ENCODE results near the gene LAIR2.
"Not testable (repeated sequence)": the region's sequence is repeated elsewhere in the genome, so short reads cannot be mapped to it uniquely, and the experiment has no call there.

Gene LAIR2

GRCh38 chr19:54493967-54494585 is 8.6 kb upstream of the LAIR2 start:
- no peak for DNase-seq (ENCODE audit: low read depth)

- not testable (repeated sequence) for DNase-seq (ENCODE audit: low read depth)
These were observed 7.3 kb upstream of the LAIR2 start for GRCh38 chr19:54495284-54495683.

DNA sequence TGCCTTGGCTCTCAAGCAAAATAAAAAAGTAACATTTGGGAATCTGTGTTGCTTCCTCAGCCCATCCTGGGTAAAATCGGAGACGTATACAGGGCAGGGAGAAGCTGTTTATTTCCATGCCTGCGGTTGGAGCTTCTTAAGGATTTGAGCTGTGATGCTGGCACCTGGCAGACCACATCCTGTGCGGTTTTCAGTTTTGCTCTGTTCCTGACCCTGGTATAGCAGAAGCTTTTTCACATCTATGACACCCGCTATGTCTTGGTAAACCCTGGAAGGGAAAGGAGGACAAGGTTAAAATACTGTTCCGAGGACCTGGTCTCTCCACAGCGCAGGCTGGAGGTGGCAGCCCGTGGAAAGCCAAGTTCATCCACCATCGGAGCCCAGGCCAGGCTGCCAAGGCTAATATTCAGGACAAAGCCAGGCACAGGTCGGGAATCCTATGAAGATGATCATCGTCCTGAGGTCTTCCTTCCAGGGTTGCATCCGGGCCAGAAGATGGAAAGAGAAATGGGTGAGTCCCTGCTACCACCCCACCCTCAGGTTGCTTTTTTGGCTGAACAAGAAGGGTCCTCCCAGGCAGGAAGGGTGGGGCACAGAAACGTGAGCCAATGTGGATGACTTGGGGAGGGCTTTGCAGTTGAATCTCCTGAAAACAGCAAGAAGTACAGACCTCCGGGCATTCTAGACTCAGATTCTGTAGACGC is 4.7 kb upstream of the LAIR2 start:
- not testable (repeated sequence) for DNase-seq (ENCODE audit: low read depth)

DNA sequence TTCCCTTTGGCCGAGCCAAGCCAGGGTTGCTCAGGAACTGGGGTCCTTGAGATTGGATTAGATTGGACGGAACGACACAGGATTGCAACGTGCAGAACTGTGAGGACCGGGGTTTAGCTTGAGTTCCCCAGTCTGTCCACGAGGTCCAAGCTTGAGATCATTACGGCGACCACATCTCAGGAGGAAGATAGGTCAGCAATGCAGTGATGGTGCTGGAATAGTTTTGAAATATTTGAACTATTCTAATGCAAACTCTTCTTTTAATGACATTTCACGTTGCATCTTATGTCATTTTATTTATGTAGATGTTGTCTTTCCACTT is 4.2 kb upstream of the LAIR2 start:
- not testable (repeated sequence) for DNase-seq (ENCODE audit: low read depth)

DNA sequence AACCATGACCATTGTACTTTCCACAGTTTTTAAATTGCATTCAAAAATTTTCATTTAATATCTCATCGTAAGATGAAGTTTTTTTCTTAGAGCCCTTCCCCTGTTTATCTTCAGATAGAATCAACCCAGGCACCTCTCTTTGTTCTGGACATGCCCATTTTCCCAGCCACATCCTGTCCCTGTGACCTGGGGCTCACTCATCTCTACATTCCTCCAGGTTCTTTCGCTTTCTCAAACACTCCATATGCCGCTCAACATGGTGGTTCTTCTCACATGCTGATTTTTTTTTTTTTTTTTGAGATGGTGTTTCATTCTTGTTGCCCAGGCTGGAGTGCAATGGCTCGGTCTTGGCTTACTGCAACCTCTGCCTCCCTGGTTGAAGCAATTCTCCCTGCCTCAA is 2.9 kb downstream of the LAIR2 start:
- not testable (repeated sequence) for DNase-seq (ENCODE audit: low read depth)

GRCh38 chr19:54506079-54506478 is 3.4 kb downstream of the LAIR2 start:
- DNase-seq (ENCODE audit: low read depth): no peak

DNA sequence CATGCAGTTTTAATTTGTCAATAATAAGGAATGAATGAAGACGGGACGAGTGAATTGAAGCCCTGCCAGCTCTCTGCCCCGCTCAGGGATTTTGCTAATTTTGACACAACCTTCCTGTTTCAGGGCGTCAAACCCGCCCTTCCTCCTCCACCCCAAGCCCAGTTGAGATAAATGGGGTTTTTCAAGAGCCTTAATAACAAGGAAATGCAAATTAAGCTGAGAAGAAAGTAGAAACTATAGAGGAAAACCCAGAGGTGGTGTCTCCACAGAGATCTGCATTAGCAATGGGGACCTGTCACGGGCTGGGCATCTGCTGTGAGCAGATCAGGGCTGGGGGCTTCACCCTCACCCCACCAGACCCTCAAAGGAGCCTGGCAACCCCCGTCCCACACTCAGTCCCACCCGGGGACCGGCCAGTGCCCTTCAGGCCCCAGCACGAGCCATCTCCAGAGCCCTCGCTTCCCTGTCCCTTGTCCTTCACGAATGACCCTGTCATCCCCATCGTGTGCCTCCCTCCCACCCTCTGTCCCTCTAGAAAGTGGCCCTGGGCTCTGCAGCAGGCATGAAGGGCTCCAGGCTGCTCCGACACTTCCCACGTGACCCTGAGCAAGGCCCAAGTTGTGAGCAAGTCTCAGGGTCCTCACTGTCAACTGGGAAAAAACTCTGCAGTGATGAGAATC is 4.5 kb downstream of the LAIR2 start:
- not testable (repeated sequence) for DNase-seq (ENCODE audit: low read depth)

GRCh38 chr19:54507824-54508223 is 5.2 kb downstream of the LAIR2 start:
- no peak for DNase-seq (ENCODE audit: low read depth)

DNA sequence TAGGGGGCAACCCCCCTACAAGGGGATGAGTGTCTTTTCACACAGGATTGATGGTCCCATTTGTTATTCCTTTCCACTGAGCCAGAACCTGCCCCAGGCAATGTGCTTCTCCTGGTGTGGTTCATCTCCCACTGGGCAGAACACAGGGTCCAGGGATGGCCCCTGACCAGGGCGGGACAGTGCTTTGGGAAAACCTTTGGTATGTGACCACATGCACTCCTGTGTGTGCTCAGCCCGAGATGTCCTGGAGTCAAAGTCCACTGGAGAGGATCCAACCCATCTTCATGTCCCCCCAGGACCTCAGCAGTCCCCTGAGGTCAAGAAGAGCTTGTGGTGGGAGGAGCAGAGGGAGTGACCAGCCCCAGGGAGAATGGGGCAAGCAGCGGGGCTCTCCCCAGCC is 5.9 kb downstream of the LAIR2 start:
- DNase-seq (ENCODE audit: low read depth): not testable (repeated sequence)

DNA sequence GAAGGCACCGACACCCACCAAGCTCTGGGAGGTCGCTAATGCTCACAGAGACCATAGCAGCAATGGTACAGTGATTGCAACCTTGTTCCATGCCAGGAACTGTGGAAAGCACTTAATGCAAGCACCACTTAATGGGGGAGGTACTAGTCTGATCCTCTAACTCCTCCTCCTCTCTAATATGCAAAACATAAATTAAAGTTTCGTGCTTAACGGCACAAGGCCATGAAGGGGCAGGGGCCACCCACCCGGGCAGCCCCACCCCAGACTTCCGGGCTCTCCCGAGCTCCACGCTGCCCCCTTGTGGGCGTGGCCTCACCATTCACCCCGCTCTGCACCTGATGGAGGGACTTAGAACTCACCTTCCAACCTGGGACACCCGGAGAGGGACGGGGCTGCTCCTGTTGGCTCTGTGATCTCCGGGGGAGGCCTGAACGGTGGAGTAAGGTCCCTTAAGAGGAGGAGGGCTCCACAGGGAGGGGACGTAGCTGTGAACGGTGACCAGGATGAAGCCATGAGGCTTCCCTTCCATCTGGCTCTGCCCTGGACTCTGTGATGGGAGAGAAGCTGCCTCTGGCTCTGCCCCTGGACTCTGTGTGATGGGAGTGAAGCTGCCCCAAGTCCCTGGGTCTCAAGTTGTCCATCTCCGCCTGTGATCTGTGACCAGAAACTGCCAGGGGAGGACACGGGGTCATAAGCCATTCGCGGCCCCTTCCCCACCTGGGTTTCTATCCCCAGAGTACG is 6.7 kb downstream of the LAIR2 start:
- DNase-seq (ENCODE audit: low read depth): not testable (repeated sequence)

GRCh38 chr19:54515156-54515555 is 12.5 kb downstream of the LAIR2 start:
- no peak for DNase-seq (ENCODE audit: low read depth)

GRCh38 chr19:54517483-54517882 is 14.9 kb downstream of the LAIR2 start:
- DNase-seq (ENCODE audit: low read depth): peak; percentile 40

GRCh38 chr19:54518844-54519243 is 16.2 kb downstream of the LAIR2 start:
- no peak for DNase-seq (ENCODE audit: low read depth)

DNA sequence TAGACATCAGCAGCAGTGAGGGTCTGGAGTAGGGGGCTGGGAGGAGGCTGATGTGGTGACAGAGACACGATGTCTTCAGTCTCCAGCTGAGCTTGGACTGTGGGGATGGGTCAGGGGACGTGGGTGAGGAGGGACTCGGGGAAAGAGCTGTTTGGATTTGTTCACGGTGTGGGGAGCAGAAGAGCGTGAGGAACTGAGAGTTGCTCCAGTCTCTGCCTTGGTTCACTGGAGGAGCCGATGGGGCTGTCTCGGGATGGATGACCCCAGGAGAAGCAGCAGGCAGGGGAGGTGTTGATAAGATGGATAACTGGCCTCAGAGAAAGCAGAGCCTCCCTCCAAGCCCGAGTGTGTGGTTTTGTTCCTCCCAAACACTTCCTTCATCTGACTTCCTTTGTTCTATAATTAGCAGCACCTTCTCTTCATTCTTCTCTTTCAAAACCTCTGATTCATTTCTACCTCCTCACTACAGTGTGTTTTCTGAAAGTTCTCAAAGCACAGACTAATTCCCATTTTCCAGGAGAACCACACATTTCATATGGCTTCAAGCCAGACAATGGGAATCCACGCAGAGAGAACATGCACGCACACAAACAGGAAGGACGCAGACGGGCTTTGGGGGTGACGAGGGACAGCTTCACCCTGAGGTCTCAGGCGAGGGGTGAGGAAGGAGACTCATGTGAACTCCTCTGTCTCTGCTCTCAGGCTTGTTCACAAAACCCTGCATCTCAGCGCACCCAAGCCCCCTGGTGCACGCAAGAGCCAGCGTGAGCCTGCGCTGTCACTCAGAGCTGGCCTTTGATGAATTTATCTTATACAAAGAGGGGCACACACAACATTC is 18.6 kb downstream of the LAIR2 start:
- no peak for DNase-seq (ENCODE audit: low read depth)

DNA sequence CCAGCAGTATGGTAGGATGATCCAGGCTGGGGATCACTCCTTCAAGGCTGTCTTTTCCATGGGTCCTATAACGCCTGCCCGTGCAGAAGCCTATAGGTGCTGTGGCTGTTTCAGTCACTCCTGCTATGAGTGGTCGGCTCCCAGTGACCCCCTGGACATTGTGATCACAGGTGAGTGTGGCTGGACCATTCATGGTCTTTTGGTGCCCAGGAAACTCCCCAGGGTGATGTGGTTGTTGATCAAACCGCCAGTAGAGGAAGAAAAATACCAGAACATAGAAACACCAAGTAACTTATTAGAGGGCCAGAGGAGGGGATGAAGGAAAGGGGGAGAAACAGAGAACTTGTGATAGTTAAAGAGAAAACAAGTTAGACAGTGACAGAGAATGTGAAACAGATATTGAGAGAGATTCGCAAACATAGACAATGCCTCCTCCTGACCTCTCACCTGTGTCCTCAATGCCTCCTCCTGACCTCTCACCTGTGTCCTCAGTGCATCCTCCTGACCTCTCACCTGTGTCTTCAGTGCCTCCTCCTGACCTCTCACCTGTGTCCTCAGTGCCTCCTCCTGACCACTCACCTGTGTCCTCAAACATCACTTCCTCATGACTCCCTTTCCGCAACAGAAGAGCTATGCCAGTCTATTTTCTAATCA is 19.4 kb downstream of the LAIR2 start:
- no peak for DNase-seq (ENCODE audit: low read depth)

- DNase-seq (ENCODE audit: low read depth): no peak
These were observed 20.8 kb downstream of the LAIR2 start for GRCh38 chr19:54523403-54523802.

DNA sequence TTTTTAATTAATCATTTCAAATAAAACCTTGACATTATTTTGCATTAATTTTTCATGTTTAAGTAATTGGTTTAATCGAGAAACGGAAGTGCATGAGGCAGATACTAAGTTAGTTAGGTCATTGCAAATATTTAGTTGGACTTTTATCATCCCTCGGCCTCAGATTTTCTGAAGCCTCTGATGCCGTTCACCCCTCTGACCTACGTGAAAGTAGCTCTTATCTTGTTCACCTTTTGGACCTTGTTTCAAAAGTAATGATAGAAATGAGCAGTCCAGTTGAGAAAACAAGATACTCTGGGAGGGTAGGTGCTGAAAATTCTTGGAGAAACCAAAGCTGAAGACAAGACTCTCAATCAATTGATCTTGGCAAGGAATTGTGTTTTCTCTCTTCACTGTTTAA is 23.0 kb downstream of the LAIR2 start:
- DNase-seq (ENCODE audit: low read depth): no peak

DNA sequence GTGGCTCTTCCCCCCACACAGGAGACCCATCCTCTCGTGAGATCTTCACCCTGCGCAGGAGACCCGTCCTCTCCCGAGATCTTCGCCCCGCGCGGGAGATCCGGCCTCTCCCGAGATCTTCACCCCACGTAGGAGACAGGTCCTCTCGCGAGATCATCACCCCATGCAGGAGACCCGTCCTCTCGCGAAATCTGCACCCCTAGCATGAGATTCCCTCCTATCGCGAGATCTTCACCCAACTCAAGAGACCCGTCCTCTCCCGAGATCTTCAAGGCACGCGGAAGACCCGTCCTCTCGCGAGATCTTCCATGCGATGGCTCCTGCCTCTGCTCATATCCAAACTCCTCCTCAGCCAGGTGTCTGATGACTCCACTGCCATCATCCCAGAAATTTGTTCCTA is 24.3 kb downstream of the LAIR2 start:
- no peak for DNase-seq (ENCODE audit: low read depth)

GRCh38 chr19:54530866-54531265 is 28.2 kb downstream of the LAIR2 start:
- DNase-seq (ENCODE audit: low read depth): no peak

GRCh38 chr19:54532528-54532927 is 29.9 kb downstream of the LAIR2 start:
- no peak for DNase-seq (ENCODE audit: low read depth)

DNA sequence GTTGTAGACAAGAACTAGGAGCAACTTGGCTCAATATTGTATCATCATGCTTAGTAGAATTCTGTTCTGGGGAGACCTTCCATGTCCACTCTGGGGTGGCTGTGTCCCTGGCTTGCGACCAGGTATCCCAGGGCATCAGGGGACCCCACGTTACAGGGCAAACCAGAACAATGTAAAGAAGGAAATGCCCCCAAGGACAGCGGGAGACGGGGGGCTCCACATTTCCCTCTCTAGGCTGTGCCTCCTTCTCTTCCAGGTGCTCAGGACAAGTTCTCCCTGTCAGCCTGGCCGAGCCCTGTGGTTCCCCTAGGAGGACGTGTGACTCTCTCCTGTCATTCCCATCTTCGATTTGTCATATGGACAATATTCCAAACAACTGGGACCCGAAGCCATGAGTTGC is 30.8 kb downstream of the LAIR2 start:
- DNase-seq (ENCODE audit: low read depth): no peak
